NCI-H2196 treated with DMSO at 0.1 percent for 48 hours (cell line): ENCODE measurements around the gene SULT1A2.
"Not testable (repeated sequence)": the region's sequence is repeated elsewhere in the genome, so short reads cannot be mapped to it uniquely, and the experiment has no call there.

Experiments used
- DNase-seq: peaks from one replicate; lab custom pipeline; 2025; ENCODE audit not compliant: unreplicated experiment; lab: John Stamatoyannopoulos, UW

SULT1A2 gene

GRCh38 chr16:28561557-28562187 is 35.2 kb downstream of the SULT1A2 start:
- no peak for DNase-seq

GRCh38 chr16:28558456-28558855 is 38.4 kb downstream of the SULT1A2 start:
- no peak for DNase-seq

GRCh38 chr16:28556914-28557320 is 39.9 kb downstream of the SULT1A2 start:
- DNase-seq: no peak

- no peak for DNase-seq
Measured at GRCh38 chr16:28555561-28555960, 41.3 kb downstream of the SULT1A2 start.

- DNase-seq: no peak
Measured at GRCh38 chr16:28554634-28555423, 42.0 kb downstream of the SULT1A2 start.

GRCh38 chr16:28553776-28554633 is 42.8 kb downstream of the SULT1A2 start, which contains the start of gene SGF29:
Gene SGF29, plus strand, starts transcription at chr16:28553920. Its CDS starts 27,150 bp downstream, at chr16:28581070.
- DNase-seq: peak; percentile 82

- no peak for DNase-seq
Measured at GRCh38 chr16:28549301-28549899, 47.5 kb downstream of the SULT1A2 start.

GRCh38 chr16:28548306-28548802 is 48.5 kb downstream of the SULT1A2 start:
- no peak for DNase-seq

GRCh38 chr16:28546626-28547025 is 50.2 kb downstream of the SULT1A2 start:
- DNase-seq: no peak

GRCh38 chr16:28545964-28546363 is 50.9 kb downstream of the SULT1A2 start:
- not testable (repeated sequence) for DNase-seq

- no peak for DNase-seq
Measured at GRCh38 chr16:28544998-28545397, 51.9 kb downstream of the SULT1A2 start.

GRCh38 chr16:28543072-28543471 is 53.8 kb downstream of the SULT1A2 start:
- peak; percentile 83 for DNase-seq

GRCh38 chr16:28542646-28543045 is 54.2 kb downstream of the SULT1A2 start:
- no peak for DNase-seq
